HG02884 (cell line): ENCODE results near the gene EPHA2.
"Not testable (repeated sequence)": the region's sequence is repeated elsewhere in the genome, so short reads cannot be mapped to it uniquely, and the experiment has no call there.

Experiments used
- ATAC-seq: cut with Tn5 transposase; IDR thresholded peaks from one replicate; pipeline ENCODE4 v1.9.1; 2021; ENCODE audit warnings: mild to moderate bottlenecking, moderate library complexity; ENCODE audit not compliant: unreplicated experiment

EPHA2 gene

GRCh38 chr1:16122350-16122881 is 33.5 kb downstream of the EPHA2 start:
- ATAC-seq: no peak

- ATAC-seq: no peak
Measured at GRCh38 chr1:16120940-16121410, 34.9 kb downstream of the EPHA2 start.

- ATAC-seq: no peak
Measured at GRCh38 chr1:16120407-16120806, 35.5 kb downstream of the EPHA2 start.

GRCh38 chr1:16119926-16120325 is 35.9 kb downstream of the EPHA2 start:
- ATAC-seq: no peak

GRCh38 chr1:16119504-16119903 is 36.4 kb downstream of the EPHA2 start:
- no peak for ATAC-seq

GRCh38 chr1:16118706-16119105 is 37.2 kb downstream of the EPHA2 start:
- ATAC-seq: no peak

GRCh38 chr1:16117936-16118335 is 37.9 kb downstream of the EPHA2 start:
- no peak for ATAC-seq

GRCh38 chr1:16117369-16117768 is 38.5 kb downstream of the EPHA2 start:
- ATAC-seq: no peak

GRCh38 chr1:16116625-16117024 is 39.2 kb downstream of the EPHA2 start:
- ATAC-seq: no peak

GRCh38 chr1:16116002-16116401 is 39.9 kb downstream of the EPHA2 start:
- ATAC-seq: no peak

- no peak for ATAC-seq
Measured at GRCh38 chr1:16115468-16115983, 40.3 kb downstream of the EPHA2 start.

GRCh38 chr1:16114527-16115467 is 41.1 kb downstream of the EPHA2 start:
- no peak for ATAC-seq

- no peak for ATAC-seq
Measured at GRCh38 chr1:16112596-16113555, 43.0 kb downstream of the EPHA2 start.

- no peak for ATAC-seq
Measured at GRCh38 chr1:16111771-16112595, 43.9 kb downstream of the EPHA2 start.

- no peak for ATAC-seq
Measured at GRCh38 chr1:16110884-16111283, 45.0 kb downstream of the EPHA2 start.

- no peak for ATAC-seq
Measured at GRCh38 chr1:16110456-16110855, 45.4 kb downstream of the EPHA2 start.

- no peak for ATAC-seq
Measured at GRCh38 chr1:16109571-16109970, 46.3 kb downstream of the EPHA2 start.

- ATAC-seq: not testable (repeated sequence)
Measured at GRCh38 chr1:16107039-16107438, 48.8 kb downstream of the EPHA2 start.

- ATAC-seq: no peak
Measured at GRCh38 chr1:16101623-16102022, 54.2 kb downstream of the EPHA2 start.

GRCh38 chr1:16099412-16099811 is 56.5 kb downstream of the EPHA2 start:
- ATAC-seq: no peak
